Activated T-helper 2 cell treated with anti-CD3 and anti-CD28 coated beads, Interferon-gamma antibody, Interleukin-2, Interleukin-4, amounts not matched to agents 10 μg/mL and 5 μg/mL and 100 μg/mL, durations not matched to agents 14 hours and 24 hours and 36 hours (primary cell): ENCODE data around the gene SERPINB2. TPM values are rescaled to one million over a fixed set of nuclear protein-coding genes. Genes with fewer than 3 reads are reported as not detected.

Experiments
- DNase-seq: peaks from one replicate; pipeline ENCODE4 v3.0.0; 2021; ENCODE audit warnings: low spot score
- H3K27ac Mint-ChIP-seq: one replicate; pipeline ENCODE4 v1.8.0; 2021; ENCODE audit warnings: mixed read lengths
- H3K27me3 Mint-ChIP-seq: one replicate; pipeline ENCODE4 v1.8.0; 2021; ENCODE audit warnings: low read depth, mixed read lengths
- H3K36me3 Mint-ChIP-seq: one replicate; pipeline ENCODE4 v1.8.0; 2021; ENCODE audit warnings: low read depth, mixed read lengths
- H3K4me1 Mint-ChIP-seq: one replicate; pipeline ENCODE4 v1.8.0; 2021; ENCODE audit warnings: low read depth, mixed read lengths
- H3K4me3 Mint-ChIP-seq: one replicate; pipeline ENCODE4 v1.8.0; 2021; ENCODE audit warnings: low read depth, mild to moderate bottlenecking, moderate library complexity, mixed read lengths
- H3K9me3 Mint-ChIP-seq: one replicate; pipeline ENCODE4 v1.8.0; 2021; ENCODE audit warnings: mixed read lengths
- intact Hi-C: fragments of 100-400 bp; cut with micrococcal nuclease; formaldehyde crosslinking; loops from one replicate; pipeline ENCODE4 v1.15.1; 2023
- total RNA-seq: library from RNA; stranded (reverse); gene quantifications from 2 replicates; pipeline ENCODE4 v1.2.3, GENCODE V29; 2022

The SERPINB2 gene
- total RNA-seq, 1 donor from 2014 or later: not detected

DNA sequence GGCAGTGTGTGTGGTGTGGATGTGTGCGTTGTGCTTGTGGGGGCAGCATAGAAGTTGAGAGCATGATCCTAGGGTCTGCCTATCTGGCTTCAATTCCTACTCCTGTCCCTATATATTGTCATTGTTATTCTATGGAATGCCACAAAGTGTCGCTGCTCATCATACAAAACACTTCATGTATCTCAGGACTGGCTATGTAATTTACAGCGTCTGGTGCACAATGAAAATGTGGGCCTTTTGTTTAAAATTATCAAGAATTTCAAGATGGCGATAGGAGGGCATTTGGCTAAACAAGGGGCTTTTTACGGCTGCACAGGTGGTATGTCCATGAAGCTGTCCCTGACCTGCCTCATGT lies 3.4 kb downstream of the SERPINB2 start:
- no peaks in the 10 kb centered on the region for H3K9me3 Mint-ChIP-seq

DNA sequence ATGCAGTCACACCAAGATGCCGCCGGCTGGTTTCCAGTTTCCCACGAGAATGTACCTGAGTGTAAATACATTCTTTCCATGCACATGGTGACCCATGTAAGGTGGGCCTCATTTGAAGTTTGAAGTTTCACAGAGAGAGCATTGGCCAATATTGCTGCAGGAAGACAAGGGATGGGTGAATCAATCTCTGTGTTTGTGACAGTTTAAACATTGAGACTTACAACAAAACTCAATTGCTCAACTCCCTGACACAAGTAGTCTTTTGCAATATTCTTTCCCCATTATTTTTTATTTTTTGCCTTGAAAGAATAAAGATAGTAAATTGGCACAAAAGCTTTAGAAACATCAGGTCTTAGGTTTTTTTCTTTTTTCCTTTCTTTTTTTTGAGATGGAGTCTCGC lies 5.1 kb downstream of the SERPINB2 start:
- Mint-ChIP-seq H3K4me1 (peaks cover 1% of the 10 kb centered on the region), H3K27ac (no peak overlapping the region), H3K36me3 (no peaks in the 10 kb centered on the region), H3K4me3 (no peak overlapping the region), H3K27me3 (peaks cover 12% of the 10 kb centered on the region), H3K9me3 (no peaks in the 10 kb centered on the region)
- DNase-seq: no peak
- intact Hi-C loops: no loop called here

More for the DNA sequence above, 3.4 kb downstream of the SERPINB2 start:
- H3K27ac Mint-ChIP-seq: no peak overlapping the region
- intact Hi-C loops: loop anchor here (1.0 kb wide), 1 partner anchor 88 kb away; no protein-coding TSS in a partner anchor
- H3K36me3 Mint-ChIP-seq: no peaks in the 10 kb centered on the region
- H3K27me3 Mint-ChIP-seq: peaks cover 12% of the 10 kb centered on the region
- no peak overlapping the region for H3K4me3 Mint-ChIP-seq
- no peak for DNase-seq
- peaks cover 4% of the 10 kb centered on the region for H3K4me1 Mint-ChIP-seq

DNA sequence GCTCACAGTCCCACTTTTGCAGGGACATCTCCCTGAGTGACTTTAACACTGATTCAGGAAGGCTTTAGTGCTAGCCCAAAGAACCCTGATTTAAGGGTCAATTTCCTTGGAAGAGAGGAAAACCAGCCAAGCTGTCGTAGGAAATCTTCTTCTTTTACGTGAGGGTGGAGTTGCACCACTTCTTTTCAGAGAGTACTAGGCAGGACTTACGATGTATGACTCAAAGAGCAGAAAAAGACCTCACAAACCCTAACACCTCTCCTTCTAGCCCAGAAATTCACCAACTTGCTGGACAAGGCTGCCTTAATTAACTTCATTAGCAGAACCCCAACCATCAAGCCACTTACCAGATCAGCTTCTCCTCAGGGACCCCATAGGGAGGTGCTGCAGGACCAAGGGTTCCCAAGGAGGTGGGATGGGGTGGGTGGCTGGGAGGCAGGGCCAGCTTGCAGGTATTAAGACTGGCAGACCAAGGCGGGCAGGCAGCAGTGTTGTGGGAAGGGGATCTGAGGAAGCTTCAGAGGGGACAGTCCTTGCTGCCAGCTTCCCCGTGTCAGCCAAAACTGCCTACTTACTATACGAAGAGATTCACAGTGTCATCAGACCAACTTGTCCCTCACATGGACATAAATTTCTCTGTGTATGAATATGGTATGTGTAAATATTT lies 6.7 kb downstream of the SERPINB2 start:
- H3K9me3 Mint-ChIP-seq: no peaks in the 10 kb centered on the region
- intact Hi-C loops: no loop called here
- H3K27ac Mint-ChIP-seq: no peak overlapping the region
- no peak for DNase-seq
- H3K4me1 Mint-ChIP-seq: no peaks in the 10 kb centered on the region
- peaks cover 12% of the 10 kb centered on the region for H3K27me3 Mint-ChIP-seq
- no peaks in the 10 kb centered on the region for H3K36me3 Mint-ChIP-seq
- no peak overlapping the region for H3K4me3 Mint-ChIP-seq

DNA sequence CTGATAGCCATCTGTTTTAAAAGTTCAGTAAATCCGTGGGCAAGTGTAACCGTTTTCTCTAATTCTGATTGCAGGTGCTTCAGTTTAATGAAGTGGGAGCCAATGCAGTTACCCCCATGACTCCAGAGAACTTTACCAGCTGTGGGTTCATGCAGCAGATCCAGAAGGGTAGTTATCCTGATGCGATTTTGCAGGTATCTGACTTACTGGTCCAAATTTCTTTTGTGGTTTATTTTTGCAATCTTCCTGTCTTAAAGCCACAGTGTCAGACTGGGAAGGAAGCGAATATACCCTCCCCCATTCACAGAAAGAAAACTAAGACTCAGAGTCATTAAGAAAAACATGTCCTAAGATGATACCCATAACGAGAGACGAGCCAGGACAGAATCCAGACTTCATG lies 7.7 kb downstream of the SERPINB2 start:
- Mint-ChIP-seq H3K27me3 (peaks cover 9% of the 10 kb centered on the region), H3K36me3 (no peaks in the 10 kb centered on the region), H3K27ac (no peak overlapping the region), H3K4me3 (no peak overlapping the region), H3K4me1 (no peaks in the 10 kb centered on the region), H3K9me3 (no peaks in the 10 kb centered on the region)
- intact Hi-C loops: no loop called here
- no peak for DNase-seq

DNA sequence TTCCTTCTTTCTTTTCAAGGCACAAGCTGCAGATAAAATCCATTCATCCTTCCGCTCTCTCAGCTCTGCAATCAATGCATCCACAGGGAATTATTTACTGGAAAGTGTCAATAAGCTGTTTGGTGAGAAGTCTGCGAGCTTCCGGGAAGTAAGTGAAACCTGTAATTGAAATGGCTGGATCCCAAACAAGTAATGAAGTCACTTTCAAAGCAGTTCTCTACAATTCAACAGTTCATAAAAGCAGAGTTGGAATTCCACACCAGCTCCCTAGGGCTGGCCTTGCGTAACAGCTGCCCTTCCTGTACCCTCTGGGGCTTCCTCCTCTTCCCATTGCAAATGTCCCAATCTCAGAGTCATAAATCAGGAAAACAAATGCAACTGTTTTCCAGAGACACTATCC lies 9.6 kb downstream of the SERPINB2 start:
- Mint-ChIP-seq H3K9me3 (no peaks in the 10 kb centered on the region), H3K36me3 (no peaks in the 10 kb centered on the region), H3K27me3 (peaks cover 13% of the 10 kb centered on the region), H3K4me1 (no peaks in the 10 kb centered on the region), H3K4me3 (no peak overlapping the region), H3K27ac (no peak overlapping the region)
- intact Hi-C loops: no loop called here
- no peak for DNase-seq

DNA sequence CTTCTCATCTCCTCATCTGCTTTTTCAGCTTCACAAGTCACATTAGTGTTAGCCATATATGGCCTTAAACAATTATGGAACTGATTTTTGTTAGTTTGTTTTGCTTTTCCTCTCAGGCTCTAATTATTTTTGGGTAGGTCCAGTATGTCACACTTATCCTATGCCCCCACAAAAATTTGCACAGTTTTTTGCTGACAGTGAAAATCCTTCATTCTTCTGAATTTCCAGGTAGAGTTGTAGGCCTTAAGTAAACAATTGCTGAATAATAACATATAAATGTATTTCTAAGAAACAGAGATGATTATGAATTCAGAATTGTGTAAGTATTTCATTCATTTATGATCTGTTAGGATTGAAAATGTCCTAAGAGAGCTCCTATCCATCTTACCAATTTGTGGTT lies 11.7 kb downstream of the SERPINB2 start:
- Mint-ChIP-seq H3K9me3 (no peaks in the 10 kb centered on the region), H3K4me1 (no peaks in the 10 kb centered on the region), H3K4me3 (no peak overlapping the region), H3K27me3 (peaks cover 16% of the 10 kb centered on the region), H3K36me3 (no peaks in the 10 kb centered on the region), H3K27ac (no peak overlapping the region)
- intact Hi-C loops: no loop called here
- no peak for DNase-seq

DNA sequence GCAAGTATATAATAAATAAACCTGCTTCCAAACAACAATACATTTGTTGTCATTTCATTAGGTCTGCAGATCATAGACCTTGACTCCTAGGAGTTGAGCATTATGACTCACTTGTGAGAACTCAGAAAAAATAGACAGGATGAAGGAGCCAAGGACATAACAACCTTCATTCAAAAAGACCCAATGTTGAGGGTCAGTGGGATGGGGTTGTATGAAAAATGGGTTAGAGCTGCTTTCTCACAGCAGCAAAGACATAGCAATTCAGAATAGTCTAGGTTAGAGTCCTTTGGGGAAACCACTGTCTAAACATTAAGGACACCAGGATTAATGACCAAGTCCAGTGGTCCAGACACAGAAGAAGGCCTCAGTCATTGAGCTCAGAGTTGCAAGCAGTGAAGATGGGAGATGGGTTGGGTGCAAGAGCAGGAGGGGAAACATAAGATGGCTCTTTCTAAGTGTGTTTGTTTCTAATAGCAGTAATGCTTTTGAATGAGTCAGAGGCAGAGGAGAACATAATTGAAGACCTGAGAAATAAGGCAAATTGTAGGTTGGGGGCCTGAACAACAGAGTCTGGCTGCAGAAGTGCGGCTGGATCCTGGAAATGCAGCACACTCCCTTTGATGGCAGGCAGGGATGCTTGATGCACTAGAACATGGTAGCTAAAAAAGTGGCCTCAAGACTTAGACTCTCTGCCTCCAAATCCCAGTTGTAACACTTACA lies 16.5 kb downstream of the SERPINB2 start:
- H3K27ac Mint-ChIP-seq: no peak overlapping the region

DNA sequence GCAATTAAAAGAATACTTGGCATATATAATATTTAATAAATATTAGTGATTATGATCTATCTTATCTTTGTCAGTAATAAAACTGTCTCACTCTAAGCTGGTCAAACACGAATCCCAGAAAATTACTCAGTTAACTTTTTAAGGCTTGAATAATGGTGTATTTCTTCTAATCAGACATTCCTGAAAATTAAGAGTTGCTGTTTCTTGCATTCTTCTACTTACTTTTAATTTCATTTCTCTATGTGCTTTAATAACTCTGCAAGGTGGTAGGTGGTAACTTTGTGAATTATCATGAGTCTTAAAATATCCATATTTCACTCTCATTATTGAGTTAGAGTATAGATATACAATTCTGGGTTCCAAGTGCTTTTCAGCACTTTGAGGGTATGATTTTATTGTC lies 17.2 kb downstream of the SERPINB2 start:
- DNase-seq: no peak
- Mint-ChIP-seq H3K27me3 (peaks cover 12% of the 10 kb centered on the region), H3K4me3 (no peak overlapping the region), H3K9me3 (no peaks in the 10 kb centered on the region), H3K36me3 (no peaks in the 10 kb centered on the region), H3K4me1 (no peaks in the 10 kb centered on the region), H3K27ac (no peak overlapping the region)
- intact Hi-C loops: no loop called here

More for the DNA sequence above, 16.5 kb downstream of the SERPINB2 start:
- Mint-ChIP-seq H3K4me1 (no peaks in the 10 kb centered on the region), H3K4me3 (no peak overlapping the region), H3K27me3 (peaks cover 13% of the 10 kb centered on the region), H3K9me3 (no peaks in the 10 kb centered on the region), H3K36me3 (no peaks in the 10 kb centered on the region)
- intact Hi-C loops: no loop called here
- no peak for DNase-seq

DNA sequence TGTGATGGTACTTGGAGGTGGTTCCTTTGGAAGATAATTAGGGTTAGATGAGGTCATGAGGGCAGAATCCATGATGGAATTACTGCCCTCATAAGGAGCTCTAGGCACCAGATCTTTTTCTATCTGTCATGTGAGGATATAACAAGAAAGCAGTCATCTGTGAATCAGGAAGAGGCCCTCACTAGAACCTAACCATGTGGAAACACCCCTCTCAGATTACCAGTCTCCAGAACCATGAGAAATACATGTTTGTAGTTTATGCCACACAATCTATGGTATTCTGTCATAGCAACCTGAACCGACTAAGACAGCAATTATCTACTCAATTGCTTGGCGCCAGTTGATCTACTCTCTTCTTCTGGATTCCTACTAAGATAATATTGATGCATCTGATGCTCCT lies 17.9 kb downstream of the SERPINB2 start:
- no peaks in the 10 kb centered on the region for H3K36me3 Mint-ChIP-seq
- no peak for DNase-seq
- peaks cover 10% of the 10 kb centered on the region for H3K27me3 Mint-ChIP-seq
- no peaks in the 10 kb centered on the region for H3K9me3 Mint-ChIP-seq
- no peak overlapping the region for H3K4me3 Mint-ChIP-seq
- intact Hi-C loops: no loop called here
- H3K4me1 Mint-ChIP-seq: no peaks in the 10 kb centered on the region
- H3K27ac Mint-ChIP-seq: no peak overlapping the region

DNA sequence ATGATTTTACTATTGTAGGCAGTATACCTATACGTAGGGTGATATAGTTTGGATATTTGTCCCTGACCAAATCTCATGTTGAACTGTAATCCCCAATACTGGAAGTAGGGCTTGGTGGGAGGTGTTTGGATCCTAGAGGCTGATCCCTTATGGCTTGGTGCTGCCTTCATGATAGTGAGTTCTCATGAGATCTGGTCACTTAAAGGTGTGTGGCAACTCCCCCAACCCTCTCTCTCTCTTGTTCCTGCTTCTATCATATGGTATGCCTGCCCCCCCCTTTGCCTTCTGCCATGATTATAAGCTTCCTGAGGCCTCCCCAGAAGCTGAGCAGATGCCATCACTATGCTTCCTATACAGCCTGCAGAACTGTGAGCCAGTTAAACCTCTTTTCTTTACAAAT lies 18.6 kb downstream of the SERPINB2 start:
- H3K36me3 Mint-ChIP-seq: no peaks in the 10 kb centered on the region
- DNase-seq: no peak
- intact Hi-C loops: no loop called here
- H3K9me3 Mint-ChIP-seq: no peaks in the 10 kb centered on the region
- H3K4me3 Mint-ChIP-seq: no peak overlapping the region
- H3K27ac Mint-ChIP-seq: no peak overlapping the region
- no peaks in the 10 kb centered on the region for H3K4me1 Mint-ChIP-seq
- H3K27me3 Mint-ChIP-seq: peaks cover 8% of the 10 kb centered on the region

DNA sequence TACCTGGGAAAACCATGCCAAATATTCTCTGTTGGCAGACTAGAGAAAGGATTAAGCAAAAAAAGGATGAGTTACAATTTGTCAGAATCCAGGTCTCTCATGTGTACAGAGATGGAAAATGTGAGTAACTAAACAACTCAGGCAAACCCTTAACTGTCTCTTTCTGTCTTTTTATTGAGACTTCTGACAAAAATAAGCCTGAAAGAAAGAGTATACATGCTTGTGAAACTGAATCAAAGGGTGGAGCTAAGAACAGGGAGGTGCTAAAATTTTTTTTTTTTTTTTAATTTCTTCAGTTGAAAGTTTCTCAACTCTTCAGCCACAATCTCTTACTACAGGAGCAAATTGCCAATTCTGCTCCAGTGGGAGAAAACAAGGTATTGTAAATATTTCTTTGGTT lies 20.2 kb downstream of the SERPINB2 start, which contains the start of gene SERPINB10:
SERPINB10 (plus strand) TSS at position 295 of the 400 bp plus-strand sequence. CDS start 7,553 bp downstream, outside the sequence.
- no peak within 1 kb of the TSS for H3K4me3 Mint-ChIP-seq
- no peaks in the 10 kb centered on the region for H3K9me3 Mint-ChIP-seq
- intact Hi-C loops: no loop called here
- H3K27me3 Mint-ChIP-seq: peaks cover 10% of the 10 kb centered on the region
- no peak for DNase-seq
- no peaks in the 10 kb centered on the region for H3K4me1 Mint-ChIP-seq
- no peak within 1 kb of the TSS for H3K27ac Mint-ChIP-seq
- H3K36me3 Mint-ChIP-seq: no peaks in the 10 kb centered on the region

DNA sequence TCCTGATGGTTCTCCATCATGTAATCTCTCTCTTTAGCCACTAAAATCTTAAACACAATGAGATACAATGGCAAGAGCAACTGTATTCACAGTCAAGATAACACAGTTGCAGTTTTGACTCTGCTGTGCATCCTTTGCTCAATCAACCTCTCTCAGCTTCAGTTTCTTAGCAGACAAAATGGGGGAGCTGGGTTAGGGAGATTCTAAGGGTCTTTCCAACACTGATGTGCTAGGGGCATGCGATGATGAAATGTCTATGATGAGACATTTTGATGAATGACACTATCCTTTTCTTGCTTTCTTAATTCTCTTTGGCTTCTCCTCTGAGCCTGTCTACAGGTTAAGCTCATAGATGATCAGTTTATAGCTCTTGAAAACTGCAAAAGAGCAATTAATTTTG lies 21.4 kb downstream of the SERPINB2 start:
- no peak overlapping the region for H3K4me3 Mint-ChIP-seq
- H3K4me1 Mint-ChIP-seq: no peaks in the 10 kb centered on the region
- intact Hi-C loops: no loop called here
- no peaks in the 10 kb centered on the region for H3K9me3 Mint-ChIP-seq
- no peak for DNase-seq
- peaks cover 18% of the 10 kb centered on the region for H3K27me3 Mint-ChIP-seq
- no peak overlapping the region for H3K27ac Mint-ChIP-seq
- H3K36me3 Mint-ChIP-seq: no peaks in the 10 kb centered on the region

DNA sequence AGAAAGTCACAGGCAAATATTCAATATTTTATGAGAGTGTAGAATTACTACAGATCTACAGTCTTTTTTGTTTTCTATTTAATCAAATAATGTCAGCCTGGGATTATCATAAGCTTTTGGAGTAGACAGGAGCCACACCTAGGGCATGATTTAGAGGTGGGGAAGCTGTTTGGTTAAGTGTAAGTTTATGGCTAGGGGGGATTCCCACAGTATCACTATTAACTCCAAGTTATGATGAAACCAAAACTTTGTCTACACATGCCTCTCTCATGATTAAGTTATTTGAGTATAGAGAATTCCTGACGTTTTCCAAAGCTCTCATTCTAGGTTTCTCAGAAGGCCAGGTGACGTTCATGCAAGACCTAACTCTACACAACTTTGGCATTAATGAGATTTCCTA lies 22.4 kb downstream of the SERPINB2 start:
- no peaks in the 10 kb centered on the region for H3K9me3 Mint-ChIP-seq
- H3K4me3 Mint-ChIP-seq: no peak overlapping the region
- H3K27ac Mint-ChIP-seq: no peak overlapping the region
- no peaks in the 10 kb centered on the region for H3K4me1 Mint-ChIP-seq
- intact Hi-C loops: no loop called here
- no peaks in the 10 kb centered on the region for H3K36me3 Mint-ChIP-seq
- no peak for DNase-seq
- H3K27me3 Mint-ChIP-seq: peaks cover 15% of the 10 kb centered on the region
